Measurements from ENCODE around the gene MEIOSIN.
A peak's percentile ranks its signal among the peaks of the same experiment; 100 is the strongest.

Gene MEIOSIN

DNA sequence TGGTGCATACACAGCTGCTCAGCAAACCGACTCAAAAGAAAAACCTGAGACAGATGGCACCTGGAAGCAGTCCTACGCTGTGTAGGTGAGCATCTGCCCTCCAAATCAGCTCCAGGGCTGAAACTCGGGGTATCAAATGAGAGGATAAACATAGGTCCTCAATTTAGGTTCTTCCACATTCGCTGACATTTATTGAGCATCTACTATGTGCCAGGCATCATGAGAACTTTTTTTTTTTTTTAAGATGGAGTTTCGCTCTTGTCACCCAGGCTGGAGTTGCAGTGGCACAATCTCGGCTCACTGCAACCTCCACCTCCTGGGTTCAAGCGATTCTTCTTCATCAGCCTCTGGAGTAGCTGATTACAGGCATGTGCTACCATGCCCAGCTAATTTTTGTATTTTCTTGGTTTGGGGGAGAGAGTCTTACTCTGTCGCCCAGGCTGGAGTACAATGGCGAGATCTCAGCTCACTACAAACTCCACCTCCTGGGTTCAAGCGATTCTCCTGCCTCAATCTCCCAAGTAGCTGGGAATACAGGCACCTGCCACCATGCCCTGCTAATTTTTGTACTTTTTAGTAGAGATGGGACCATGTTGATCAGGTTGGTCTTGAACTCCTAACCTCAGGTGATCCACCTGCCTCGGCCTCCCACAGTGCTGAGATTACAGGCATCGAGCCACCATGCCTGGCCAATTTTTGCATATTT lies 27.4 kb upstream of the MEIOSIN start:
- Histone ChIP-seq H3K4me3 (ENCODE audit: insufficient read depth, low read depth, low read length) (no peak overlapping the region), H3K27ac (ENCODE audit: insufficient read depth, low read depth, low read length, poor library complexity, severe bottlenecking) (no peak overlapping the region), H3K9me3 (ENCODE audit: control insufficient read depth, low read length) (no peaks in the 10 kb centered on the region), H3K27me3 (ENCODE audit: control insufficient read depth, insufficient read depth, low read length, poor library complexity, severe bottlenecking) (no peaks in the 10 kb centered on the region), H3K36me3 (ENCODE audit: control insufficient read depth, insufficient read depth, low read length) (peaks cover 15% of the 10 kb centered on the region), H3K4me1 (ENCODE audit: control insufficient read depth, insufficient read depth, low read length) (no peaks in the 10 kb centered on the region)
- 82 to 87% methylated on average over 12 of the region's 12 CpGs for WGBS, 2 experiments

DNA sequence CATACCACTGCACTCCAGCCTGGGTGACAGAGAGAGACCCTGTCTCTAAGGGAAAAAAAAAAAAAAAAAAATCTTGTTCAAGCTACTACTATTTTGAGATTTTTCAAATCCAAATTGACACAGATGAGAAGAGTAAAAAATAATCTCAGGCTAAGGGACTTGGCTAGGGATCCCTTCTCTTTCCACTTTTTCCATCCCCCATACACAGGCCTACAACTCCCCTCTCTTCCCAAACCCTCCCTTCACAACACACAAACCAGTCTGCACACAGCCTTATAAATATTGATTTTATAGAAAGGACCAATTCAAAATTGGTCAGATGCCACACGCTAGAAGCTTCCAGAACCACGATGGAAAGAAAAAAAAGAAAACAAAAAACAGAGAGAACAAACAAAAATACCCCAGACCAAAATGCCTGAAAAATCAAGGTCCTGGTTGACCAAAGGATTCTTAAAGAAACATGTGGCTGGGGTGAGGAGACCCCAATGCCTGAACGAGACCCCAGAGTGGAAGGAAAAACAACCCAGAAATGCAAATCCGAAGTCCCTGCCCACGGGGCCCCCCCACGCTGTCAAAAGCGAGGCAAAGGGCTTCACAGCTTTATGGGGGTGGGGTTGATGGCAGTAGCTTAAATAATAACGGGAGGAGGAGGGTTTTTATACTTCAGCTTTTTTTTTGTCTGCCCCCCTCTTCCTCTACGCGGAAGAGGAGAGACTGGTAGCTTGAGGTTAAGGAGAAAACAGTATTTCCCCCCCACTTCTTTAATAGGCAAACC lies 22.7 kb upstream of the MEIOSIN start:
- Histone ChIP-seq H3K9me3 (ENCODE audit: control insufficient read depth, low read length) (no peaks in the 10 kb centered on the region), H3K27ac (ENCODE audit: insufficient read depth, low read depth, low read length, poor library complexity, severe bottlenecking) (no peak overlapping the region), H3K4me3 (ENCODE audit: insufficient read depth, low read depth, low read length) (no peak overlapping the region), H3K27me3 (ENCODE audit: control insufficient read depth, insufficient read depth, low read length, poor library complexity, severe bottlenecking) (no peaks in the 10 kb centered on the region), H3K36me3 (ENCODE audit: control insufficient read depth, insufficient read depth, low read length) (peaks cover 4% of the 10 kb centered on the region), H3K4me1 (ENCODE audit: control insufficient read depth, insufficient read depth, low read length) (no peaks in the 10 kb centered on the region)
- WGBS, 2 experiments = 88 to 95% methylated on average over 8 to 10 of the region's 10 CpGs

DNA sequence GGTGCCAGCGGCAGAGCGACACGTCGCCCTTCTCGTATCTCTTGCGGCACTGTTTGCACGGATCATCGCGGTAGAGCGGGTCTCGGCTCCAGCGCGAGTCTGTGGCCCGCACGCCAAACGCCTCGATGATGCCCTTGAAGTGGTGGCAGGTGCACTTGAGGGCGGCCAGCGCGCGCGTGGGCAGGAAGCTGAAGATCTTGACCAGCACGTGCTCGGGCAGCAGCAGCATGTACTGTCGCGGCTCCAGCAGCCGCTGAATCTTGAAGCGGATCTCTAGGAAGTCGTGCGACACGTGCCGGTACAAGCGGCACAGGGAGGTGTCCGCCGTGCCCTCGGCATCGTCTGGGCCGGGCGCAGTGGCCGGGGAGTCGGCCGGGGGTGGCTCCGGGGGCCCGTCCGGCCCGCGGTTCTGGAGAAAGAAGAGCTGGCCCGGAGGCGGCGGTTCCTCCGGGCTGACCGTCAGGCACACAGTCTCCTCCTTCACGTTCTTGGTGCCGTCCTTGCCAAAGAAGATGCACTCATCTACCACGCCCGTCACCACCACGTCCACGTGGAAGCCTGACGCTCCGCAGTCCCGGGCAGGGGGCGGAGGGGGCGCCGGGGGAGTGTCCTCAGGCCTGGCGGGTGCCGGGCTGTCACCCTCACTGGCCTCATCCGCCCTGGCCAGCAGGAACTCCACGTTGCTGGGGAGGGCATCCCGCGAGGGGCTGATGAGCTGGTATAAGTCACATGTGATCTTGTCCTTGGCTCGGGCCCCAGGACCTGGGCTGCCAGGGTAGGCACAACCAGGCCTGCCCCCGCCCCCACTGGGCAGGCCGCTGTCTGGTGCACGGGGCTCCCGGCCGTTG lies 21.2 kb upstream of the MEIOSIN start:
- Histone ChIP-seq H3K4me1 (ENCODE audit: control insufficient read depth, insufficient read depth, low read length) (no peaks in the 10 kb centered on the region), H3K27me3 (ENCODE audit: control insufficient read depth, insufficient read depth, low read length, poor library complexity, severe bottlenecking) (no peaks in the 10 kb centered on the region), H3K9me3 (ENCODE audit: control insufficient read depth, low read length) (no peaks in the 10 kb centered on the region), H3K36me3 (ENCODE audit: control insufficient read depth, insufficient read depth, low read length) (peaks cover 4% of the 10 kb centered on the region), H3K4me3 (ENCODE audit: insufficient read depth, low read depth, low read length) (no peak overlapping the region), H3K27ac (ENCODE audit: insufficient read depth, low read depth, low read length, poor library complexity, severe bottlenecking) (no peak overlapping the region)
- 95% methylated on average over 76 of the region's 76 CpGs for whole genome bisulfite sequencing, 2 experiments

DNA sequence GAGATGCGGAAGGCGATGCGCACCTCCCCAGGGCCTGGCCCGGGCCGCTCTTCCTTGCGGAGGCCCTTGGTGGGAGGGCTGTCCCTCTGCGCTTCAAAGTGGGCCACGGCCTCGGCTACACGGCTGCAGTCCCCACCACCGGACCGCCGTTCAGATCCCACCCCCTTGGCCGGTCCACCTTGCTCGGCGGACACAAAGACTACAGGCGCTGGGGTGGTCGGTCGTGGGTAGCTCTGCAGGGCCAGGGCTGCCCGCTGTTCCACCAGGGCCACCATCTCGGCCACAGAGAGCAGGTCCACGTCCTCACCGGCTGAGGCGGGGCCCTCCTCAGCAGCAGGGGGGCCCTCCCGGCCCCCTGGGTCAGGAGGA lies 20.6 kb upstream of the MEIOSIN start:
- H3K27ac ChIP-seq (ENCODE audit: insufficient read depth, low read depth, low read length, poor library complexity, severe bottlenecking) = no peak overlapping the region
- H3K9me3 ChIP-seq (ENCODE audit: control insufficient read depth, low read length) = no peaks in the 10 kb centered on the region
- peaks cover 4% of the 10 kb centered on the region for H3K36me3 ChIP-seq (ENCODE audit: control insufficient read depth, insufficient read depth, low read length)
- H3K27me3 ChIP-seq (ENCODE audit: control insufficient read depth, insufficient read depth, low read length, poor library complexity, severe bottlenecking) = no peaks in the 10 kb centered on the region
- H3K4me1 ChIP-seq (ENCODE audit: control insufficient read depth, insufficient read depth, low read length) = no peaks in the 10 kb centered on the region
- WGBS, 2 experiments = 96 to 97% methylated on average over 25 of the region's 25 CpGs
- H3K4me3 ChIP-seq (ENCODE audit: insufficient read depth, low read depth, low read length) = no peak overlapping the region

DNA sequence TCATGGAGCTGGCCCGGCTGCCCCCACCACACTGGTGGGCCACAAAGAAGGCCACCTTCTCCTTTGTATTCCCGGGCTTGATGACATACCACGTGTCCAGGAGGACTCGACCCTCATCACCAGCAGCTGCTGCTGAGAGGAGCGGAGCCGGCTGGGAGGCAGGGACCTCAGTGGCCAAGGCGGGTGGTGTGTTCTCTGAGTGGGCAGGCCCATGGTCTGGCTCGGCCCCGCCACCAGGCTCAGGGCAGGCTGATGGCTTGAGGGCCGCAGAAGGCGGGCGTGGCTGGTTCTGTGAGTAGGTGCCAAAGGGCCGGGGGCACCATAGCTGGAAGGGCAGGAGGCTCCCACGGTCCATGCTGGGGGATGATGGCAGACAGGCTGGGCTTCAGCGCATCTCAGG lies 20.1 kb upstream of the MEIOSIN start:
- Histone ChIP-seq H3K27ac (ENCODE audit: insufficient read depth, low read depth, low read length, poor library complexity, severe bottlenecking) (no peak overlapping the region), H3K36me3 (ENCODE audit: control insufficient read depth, insufficient read depth, low read length) (peaks cover 4% of the 10 kb centered on the region), H3K4me3 (ENCODE audit: insufficient read depth, low read depth, low read length) (no peak overlapping the region), H3K27me3 (ENCODE audit: control insufficient read depth, insufficient read depth, low read length, poor library complexity, severe bottlenecking) (no peaks in the 10 kb centered on the region), H3K4me1 (ENCODE audit: control insufficient read depth, insufficient read depth, low read length) (no peaks in the 10 kb centered on the region), H3K9me3 (ENCODE audit: control insufficient read depth, low read length) (no peaks in the 10 kb centered on the region)
- 96% methylated on average over 15 of the region's 15 CpGs for WGBS, 2 experiments

DNA sequence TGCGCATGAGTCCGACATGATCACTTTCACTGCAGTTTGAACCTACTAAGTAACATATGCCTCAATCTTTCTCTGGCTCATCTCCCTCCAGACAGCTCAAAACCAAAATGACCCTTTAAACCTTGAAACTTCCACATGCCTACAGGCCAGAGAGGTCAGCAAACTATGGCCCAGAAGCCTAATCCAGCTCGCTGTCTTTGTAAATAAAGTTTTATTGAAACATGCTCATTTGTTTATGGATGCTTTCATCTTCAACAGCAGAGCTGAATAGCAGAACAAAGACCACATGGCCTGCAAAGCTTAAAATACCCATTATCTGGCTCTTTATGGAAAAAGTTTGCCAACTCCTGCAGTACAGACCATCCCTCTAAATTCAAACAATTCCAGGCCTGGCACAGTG lies 18.1 kb upstream of the MEIOSIN start:
- no peak overlapping the region for H3K27ac ChIP-seq (ENCODE audit: insufficient read depth, low read depth, low read length, poor library complexity, severe bottlenecking)
- H3K9me3 ChIP-seq (ENCODE audit: control insufficient read depth, low read length) = no peaks in the 10 kb centered on the region
- WGBS, 2 experiments = 93% methylated on average over 3 of the region's 3 CpGs
- no peaks in the 10 kb centered on the region for H3K27me3 ChIP-seq (ENCODE audit: control insufficient read depth, insufficient read depth, low read length, poor library complexity, severe bottlenecking)
- H3K4me3 ChIP-seq (ENCODE audit: insufficient read depth, low read depth, low read length) = no peak overlapping the region
- no peaks in the 10 kb centered on the region for H3K36me3 ChIP-seq (ENCODE audit: control insufficient read depth, insufficient read depth, low read length)
- no peaks in the 10 kb centered on the region for H3K4me1 ChIP-seq (ENCODE audit: control insufficient read depth, insufficient read depth, low read length)

DNA sequence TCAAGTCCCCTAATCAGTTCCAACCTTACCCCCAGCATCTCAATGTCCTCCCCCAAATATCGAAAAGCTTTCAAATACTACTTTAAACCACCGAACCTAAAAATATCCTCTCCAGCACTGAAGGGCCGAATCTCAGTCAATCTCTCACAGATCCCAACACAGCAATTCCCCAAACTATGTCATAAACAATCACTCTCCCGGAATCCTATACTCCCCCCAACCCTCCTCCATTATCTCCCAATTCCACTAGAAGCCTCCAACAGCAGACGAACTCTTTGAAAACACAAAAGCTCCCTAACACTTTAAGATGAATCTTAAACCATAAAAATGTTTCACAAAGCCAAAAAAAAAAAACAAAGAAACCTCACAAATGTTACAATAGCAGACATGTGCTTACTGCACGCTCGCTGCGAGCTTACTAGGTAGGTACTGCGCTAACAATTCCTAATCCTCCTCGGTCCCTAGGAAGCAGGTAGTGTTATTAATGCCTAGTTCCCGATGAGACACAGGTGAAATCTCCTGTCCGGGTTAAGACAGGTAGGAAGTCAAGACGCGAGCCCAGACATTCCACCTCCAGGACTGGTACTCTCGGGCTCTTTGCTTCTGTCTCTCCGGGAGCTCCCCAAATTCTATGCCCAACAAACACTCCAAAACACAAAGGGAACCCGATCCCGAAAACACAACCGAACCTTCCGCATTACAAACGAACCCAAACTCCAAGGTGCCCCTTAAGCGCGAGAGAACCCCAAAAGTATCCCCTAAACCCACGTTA lies 16.7 kb upstream of the MEIOSIN start:
- Histone ChIP-seq H3K27me3 (ENCODE audit: control insufficient read depth, insufficient read depth, low read length, poor library complexity, severe bottlenecking) (no peaks in the 10 kb centered on the region), H3K4me3 (ENCODE audit: insufficient read depth, low read depth, low read length) (peak overlapping the region; percentile 70), H3K36me3 (ENCODE audit: control insufficient read depth, insufficient read depth, low read length) (no peaks in the 10 kb centered on the region), H3K4me1 (ENCODE audit: control insufficient read depth, insufficient read depth, low read length) (no peaks in the 10 kb centered on the region), H3K9me3 (ENCODE audit: control insufficient read depth, low read length) (no peaks in the 10 kb centered on the region), H3K27ac (ENCODE audit: insufficient read depth, low read depth, low read length, poor library complexity, severe bottlenecking) (no peak overlapping the region)
- 5% methylated on average over 24 of the region's 24 CpGs for whole genome bisulfite sequencing, 2 experiments

DNA sequence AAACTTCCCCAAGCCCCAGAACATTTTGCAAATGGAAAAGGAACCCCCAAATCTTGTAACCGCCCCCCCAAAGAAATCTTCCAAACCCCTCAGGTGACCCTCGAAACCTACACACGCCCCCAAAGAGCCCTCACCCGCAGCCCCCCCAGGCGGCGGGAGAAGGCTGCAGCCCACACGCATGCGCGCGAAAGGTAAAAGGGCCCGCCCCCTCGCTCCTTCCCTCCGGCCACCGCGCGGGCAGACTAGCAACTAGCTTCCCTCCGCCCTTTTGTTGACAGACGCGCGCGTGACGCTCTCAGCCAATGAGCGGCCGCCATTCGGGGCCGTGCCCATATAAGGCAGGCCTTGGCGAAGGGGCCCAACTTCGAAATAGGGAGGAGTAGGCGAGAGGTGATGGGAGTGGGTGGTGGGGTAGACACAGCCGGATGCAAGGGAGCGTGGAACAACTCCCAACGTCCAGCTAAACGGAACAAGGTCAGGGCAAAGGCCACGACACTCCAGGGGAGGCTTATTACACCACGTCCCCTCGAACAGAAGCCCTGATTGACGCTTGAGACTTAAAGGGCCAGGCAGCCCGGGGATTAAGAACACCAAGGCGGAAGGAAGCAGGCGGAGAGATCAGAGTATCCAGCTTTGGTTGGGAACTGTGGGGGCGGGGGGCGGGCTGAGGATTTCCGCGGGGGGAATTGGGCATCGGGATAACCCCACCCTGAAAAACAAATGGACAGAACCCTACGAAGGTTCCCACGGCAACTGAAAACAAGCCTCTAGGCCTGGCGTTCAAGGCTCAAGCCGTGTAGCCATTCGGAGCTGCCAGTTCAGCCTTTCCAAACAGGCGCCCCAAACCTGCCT lies 15.9 kb upstream of the MEIOSIN start:
- no peaks in the 10 kb centered on the region for H3K4me1 ChIP-seq (ENCODE audit: control insufficient read depth, insufficient read depth, low read length)
- 1% methylated on average over 51 of the region's 51 CpGs for WGBS, 2 experiments
- no peaks in the 10 kb centered on the region for H3K9me3 ChIP-seq (ENCODE audit: control insufficient read depth, low read length)
- peak overlapping the region; percentile 70 for H3K4me3 ChIP-seq (ENCODE audit: insufficient read depth, low read depth, low read length)
- peak overlapping the region; percentile 82 for H3K27ac ChIP-seq (ENCODE audit: insufficient read depth, low read depth, low read length, poor library complexity, severe bottlenecking)
- H3K27me3 ChIP-seq (ENCODE audit: control insufficient read depth, insufficient read depth, low read length, poor library complexity, severe bottlenecking) = no peaks in the 10 kb centered on the region
- H3K36me3 ChIP-seq (ENCODE audit: control insufficient read depth, insufficient read depth, low read length) = no peaks in the 10 kb centered on the region

DNA sequence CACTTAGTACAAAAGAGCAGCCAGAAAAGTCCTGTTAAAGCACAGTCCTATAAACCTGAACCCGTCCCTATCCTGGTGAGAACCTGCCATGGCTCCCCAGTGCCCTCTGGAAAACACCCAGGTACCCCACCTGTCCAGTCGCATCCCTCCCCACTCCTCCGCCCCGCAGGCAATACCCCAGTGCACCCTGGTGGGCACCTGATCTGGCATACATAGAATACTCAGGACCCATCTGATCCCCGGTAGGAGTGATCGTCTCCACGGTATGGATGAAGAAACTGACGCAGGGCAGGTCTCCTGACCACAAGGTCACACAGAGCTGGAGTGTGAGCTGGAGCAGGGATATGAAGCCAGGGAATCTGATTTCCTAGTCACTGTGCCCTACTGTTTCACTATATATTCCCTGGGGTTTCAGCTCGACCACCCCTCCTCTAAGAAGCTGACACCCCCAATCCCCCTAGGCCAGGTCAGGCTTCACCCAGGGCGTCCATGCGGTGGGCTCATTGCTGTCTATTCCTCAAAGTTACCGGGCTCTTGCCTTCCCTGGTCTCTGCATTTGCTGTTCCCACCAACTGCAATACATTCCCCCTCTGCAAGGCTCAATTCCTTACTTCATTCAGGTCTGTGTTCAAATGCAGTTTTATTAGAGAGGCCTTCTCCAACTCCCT lies 15.1 kb upstream of the MEIOSIN start:
- Histone ChIP-seq H3K4me3 (ENCODE audit: insufficient read depth, low read depth, low read length) (peak overlapping the region; percentile 44), H3K9me3 (ENCODE audit: control insufficient read depth, low read length) (no peaks in the 10 kb centered on the region), H3K36me3 (ENCODE audit: control insufficient read depth, insufficient read depth, low read length) (no peaks in the 10 kb centered on the region), H3K4me1 (ENCODE audit: control insufficient read depth, insufficient read depth, low read length) (no peaks in the 10 kb centered on the region), H3K27me3 (ENCODE audit: control insufficient read depth, insufficient read depth, low read length, poor library complexity, severe bottlenecking) (no peaks in the 10 kb centered on the region), H3K27ac (ENCODE audit: insufficient read depth, low read depth, low read length, poor library complexity, severe bottlenecking) (peak overlapping the region; percentile 82)
- 50 to 56% methylated on average over 12 of the region's 12 CpGs for WGBS, 2 experiments
